GM18907 (cell line): ENCODE results near the gene UNC93B1.
"Not testable (repeated sequence)": the region's sequence is repeated elsewhere in the genome, so short reads cannot be mapped to it uniquely, and the experiment has no call there.

Source experiments
- ATAC-seq: cut with Tn5 transposase; IDR thresholded peaks from one replicate; pipeline ENCODE4 v1.9.1; 2021; ENCODE audit warnings: mild to moderate bottlenecking, moderate library complexity; ENCODE audit not compliant: unreplicated experiment

The UNC93B1 gene

GRCh38 chr11:67947785-67948184 lies 56.1 kb downstream of the UNC93B1 start:
- ATAC-seq, result not testable (repeated sequence)

- not testable (repeated sequence) for ATAC-seq
These were observed 57.5 kb downstream of the UNC93B1 start for GRCh38 chr11:67946403-67946802.

GRCh38 chr11:67943406-67943805 lies 60.5 kb downstream of the UNC93B1 start:
- ATAC-seq, result not testable (repeated sequence)
